ENCODE results near the gene LRRC66.

GRCh38 chr4:51997647-51998046, 22.5 kb downstream of the LRRC66 start:
- TF ChIP-seq EP300 (IDR thresholded peaks at IDR 0.05; ENCODE audit: borderline replicate concordance) (no peak), TEAD4 (IDR thresholded peaks at IDR 0.05) (no peak), REST (IDR thresholded peaks at IDR 0.05; ENCODE audit: low read depth) (no peak), YY1 (IDR thresholded peaks at IDR 0.05; ENCODE audit: low read depth) (no peak), ZBTB7A (IDR thresholded peaks at IDR 0.05; ENCODE audit: low read depth) (no peak), CEBPB (IDR thresholded peaks at IDR 0.05) (no peak), TAF1 (IDR thresholded peaks at IDR 0.05; ENCODE audit: low read depth) (no peak), TCF12 (IDR thresholded peaks at IDR 0.05; ENCODE audit: low read depth) (no peak)
- TF ChIP-seq, protein P1, sequence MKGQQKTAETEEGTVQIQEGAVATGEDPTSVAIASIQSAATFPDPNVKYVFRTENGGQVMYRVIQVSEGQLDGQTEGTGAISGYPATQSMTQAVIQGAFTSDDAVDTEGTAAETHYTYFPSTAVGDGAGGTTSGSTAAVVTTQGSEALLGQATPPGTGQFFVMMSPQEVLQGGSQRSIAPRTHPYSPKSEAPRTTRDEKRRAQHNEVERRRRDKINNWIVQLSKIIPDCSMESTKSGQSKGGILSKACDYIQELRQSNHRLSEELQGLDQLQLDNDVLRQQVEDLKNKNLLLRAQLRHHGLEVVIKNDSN (IDR thresholded peaks at IDR 0.05): no peak
- TF ChIP-seq, protein P2, sequence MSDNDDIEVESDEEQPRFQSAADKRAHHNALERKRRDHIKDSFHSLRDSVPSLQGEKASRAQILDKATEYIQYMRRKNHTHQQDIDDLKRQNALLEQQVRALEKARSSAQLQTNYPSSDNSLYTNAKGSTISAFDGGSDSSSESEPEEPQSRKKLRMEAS (IDR thresholded peaks at IDR 0.05): no peak
